Esophagus mucosa (tissue), 1 donor: ENCODE results near the gene FOXN3. TPM values are rescaled to one million over a fixed set of nuclear protein-coding genes. Genes with fewer than 3 reads are reported as not detected.
"Not testable (repeated sequence)": the region's sequence is repeated elsewhere in the genome, so short reads cannot be mapped to it uniquely, and the experiment has no call there.

Experiments
- ATAC-seq: fragments of 200-7000 bp; cut with Tn5 transposase; one replicate; pipeline ENCODE4 v1.9.1; 2020
- total RNA-seq: library from RNA; stranded (reverse); gene quantifications from one replicate; pipeline ENCODE4 v1.2.4, GENCODE V29; 2023
- donor health status: DM: yes; HTN: yes; CAD: no.

FOXN3 gene
- total RNA-seq, 1 donor from 2014 or later: 40.5 TPM

GRCh38 chr14:89126461-89126860, 290.6 kb downstream of the FOXN3 start:
- no peak for ATAC-seq

GRCh38 chr14:89125216-89125615, 291.8 kb downstream of the FOXN3 start:
- no peak for ATAC-seq

GRCh38 chr14:89123851-89124250, 293.2 kb downstream of the FOXN3 start:
- ATAC-seq: no peak

GRCh38 chr14:89123215-89123614, 293.8 kb downstream of the FOXN3 start:
- ATAC-seq: no peak

GRCh38 chr14:89121968-89122620, 294.9 kb downstream of the FOXN3 start:
- ATAC-seq: no peak

GRCh38 chr14:89117012-89117411, 300.0 kb downstream of the FOXN3 start:
- ATAC-seq: no peak

- no peak for ATAC-seq
These were observed 302.9 kb downstream of the FOXN3 start for GRCh38 chr14:89114109-89114508.

- no peak for ATAC-seq
These were observed 304.3 kb downstream of the FOXN3 start for GRCh38 chr14:89112720-89113119.

- ATAC-seq: not testable (repeated sequence)
These were observed 305.1 kb downstream of the FOXN3 start for GRCh38 chr14:89111766-89112543.

GRCh38 chr14:89111232-89111631, 305.8 kb downstream of the FOXN3 start:
- not testable (repeated sequence) for ATAC-seq

GRCh38 chr14:89110110-89110509, 306.9 kb downstream of the FOXN3 start:
- ATAC-seq: no peak

GRCh38 chr14:89108608-89109007, 308.4 kb downstream of the FOXN3 start:
- ATAC-seq: no peak

GRCh38 chr14:89107626-89108025, 309.4 kb downstream of the FOXN3 start:
- no peak for ATAC-seq
